ENCODE results near the gene MMP15.
"Not testable (repeated sequence)": the region's sequence is repeated elsewhere in the genome, so short reads cannot be mapped to it uniquely, and the experiment has no call there.

MMP15 gene

DNA sequence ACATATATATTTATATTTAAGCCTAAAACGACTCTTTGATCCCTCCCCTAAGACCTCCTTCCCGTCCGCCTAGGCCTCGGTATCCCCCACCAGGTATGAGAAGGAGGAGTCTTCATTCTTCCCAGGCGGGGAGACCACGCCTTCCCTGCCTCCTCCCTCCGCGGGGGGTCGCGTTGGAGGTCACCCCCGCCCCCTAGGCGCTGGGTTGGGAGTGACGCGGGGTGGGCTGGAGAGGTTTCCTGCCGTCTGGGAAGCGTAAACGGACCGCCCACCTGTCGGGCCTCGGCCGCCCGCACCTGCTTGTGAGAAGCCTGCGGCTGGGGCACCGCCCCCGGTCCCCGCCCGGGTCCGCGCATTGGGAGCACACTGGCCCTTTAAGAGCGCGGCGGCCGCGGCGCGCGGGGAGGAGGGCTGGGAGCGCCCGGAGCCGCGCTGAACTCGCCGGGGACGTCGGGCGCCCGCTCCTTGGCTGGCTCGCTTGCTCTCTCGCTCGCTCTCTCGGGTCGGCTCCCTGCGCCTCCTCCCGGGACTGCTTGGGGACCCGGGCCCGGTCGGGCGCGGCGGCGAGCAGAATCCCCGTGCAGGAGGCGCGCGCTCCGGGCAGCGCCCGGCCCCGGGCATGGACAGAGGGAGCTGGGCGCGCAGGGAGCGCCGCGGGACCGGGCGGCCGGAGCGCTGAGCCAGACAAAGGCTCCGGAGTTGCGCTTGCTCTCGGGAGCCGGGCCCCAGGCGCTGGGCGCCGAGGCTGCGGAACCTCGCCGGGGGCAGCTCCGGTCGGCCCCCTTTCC is at the start of gene MMP15:
MMP15 (plus strand) TSS at position 404 of the 788 bp plus-strand sequence. CDS start 597 bp downstream, outside the sequence.
- DNase-seq (ENCODE audit: low spot score): peak; percentile 51

DNA sequence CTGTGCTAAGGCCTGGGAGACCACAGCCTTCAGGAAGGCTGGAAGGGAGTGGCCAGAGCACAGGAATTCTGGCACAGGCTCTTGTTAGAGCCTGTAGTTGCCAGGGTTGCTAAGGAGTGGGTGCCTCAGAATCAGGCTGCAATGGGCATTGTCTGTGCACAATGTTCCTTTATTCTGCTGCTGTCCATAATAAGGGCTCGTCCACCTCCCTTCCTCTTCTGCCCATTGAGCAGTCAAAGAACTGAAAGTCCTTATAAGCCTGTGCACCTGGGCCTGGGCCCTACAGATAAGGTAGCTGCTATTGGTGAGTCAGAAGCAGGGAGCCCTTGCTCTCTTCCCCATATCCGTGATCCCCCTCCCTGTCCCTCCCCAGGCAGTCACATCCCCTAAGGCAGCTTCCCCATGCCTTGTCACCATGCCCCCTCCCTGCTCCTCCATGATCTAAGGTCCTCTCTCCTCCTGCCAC is 49.2 kb upstream of the MMP15 start:
- peak; percentile 89 for DNase-seq (ENCODE audit: low spot score)

DNA sequence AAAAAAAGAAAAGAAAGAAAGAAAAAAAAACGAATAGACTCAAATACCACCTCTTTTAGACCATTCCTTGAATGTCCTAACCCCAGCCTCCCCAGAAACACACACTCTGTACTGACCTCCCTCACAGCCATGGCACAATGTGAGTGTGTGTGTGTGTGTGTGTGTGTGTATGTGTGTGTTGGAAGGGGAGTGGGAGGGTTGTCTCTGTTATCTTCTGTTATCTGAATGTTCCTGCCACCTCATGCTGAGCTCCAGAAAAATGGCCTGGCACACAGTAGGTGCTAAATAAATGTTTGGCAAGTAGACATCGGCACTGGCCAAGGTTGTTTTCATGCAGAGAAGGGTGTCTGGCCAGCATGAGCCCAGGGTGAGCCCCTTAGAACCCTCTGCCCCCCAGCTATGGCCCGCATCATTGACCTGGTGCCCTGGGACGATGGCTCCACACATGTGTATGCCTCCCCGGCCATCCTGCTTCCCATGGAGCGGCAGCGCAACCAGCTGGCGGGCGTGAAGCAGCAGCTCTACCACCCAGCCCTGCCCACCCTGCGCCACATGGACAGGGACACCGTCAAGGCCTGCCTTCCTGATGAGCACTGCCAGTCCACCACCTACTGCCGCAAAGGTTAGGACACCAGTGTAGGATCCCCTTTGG is 48.0 kb upstream of the MMP15 start:
- no peak for DNase-seq (ENCODE audit: low spot score)

DNA sequence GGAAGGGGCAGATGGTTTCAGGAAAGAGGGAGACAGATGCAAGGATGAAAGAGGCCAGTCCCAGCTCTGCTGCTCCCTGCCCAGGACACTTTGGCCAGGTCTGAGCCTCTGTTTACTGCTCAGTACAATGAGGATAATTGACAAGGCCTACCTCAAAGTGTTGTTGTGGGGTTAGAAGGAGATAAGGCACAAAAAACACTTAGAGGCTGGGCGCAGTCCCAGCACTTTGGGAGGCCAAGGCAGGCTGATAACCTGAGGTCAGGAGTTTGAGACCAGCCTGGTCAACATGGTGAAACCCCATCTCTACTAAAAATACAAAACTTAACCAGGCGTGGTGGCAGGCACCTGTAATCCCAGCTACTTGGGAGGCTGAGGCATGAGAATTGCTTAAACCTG is 47.5 kb upstream of the MMP15 start:
- not testable (repeated sequence) for DNase-seq (ENCODE audit: low spot score)

DNA sequence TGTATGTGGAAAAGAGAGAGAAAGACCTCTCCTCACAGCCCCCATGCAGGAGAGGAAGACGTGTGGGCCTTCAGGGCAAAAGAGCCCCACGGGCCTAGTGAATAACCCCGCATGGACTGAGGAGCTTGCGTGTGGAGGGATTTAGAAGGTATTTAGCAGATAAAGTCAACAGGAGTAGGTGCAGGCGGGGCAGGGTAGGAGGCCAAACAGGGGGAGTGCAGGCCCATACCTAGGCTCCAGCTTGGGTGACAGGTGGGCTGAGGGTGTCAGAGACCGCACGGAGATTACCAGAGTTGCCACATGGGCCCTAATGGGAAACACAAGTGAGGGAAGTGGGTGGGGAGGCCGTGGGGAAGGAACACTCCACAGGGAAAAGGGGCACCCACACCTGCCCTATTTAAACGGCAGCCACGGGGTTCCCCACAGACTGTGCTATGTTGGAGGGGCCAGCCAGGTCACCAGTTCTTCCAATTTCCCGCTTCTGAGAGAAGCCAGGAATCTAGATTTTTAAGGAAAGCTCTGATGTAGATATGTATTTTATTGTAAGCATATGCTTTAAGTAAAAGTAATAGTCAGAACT is 46.5 kb upstream of the MMP15 start:
- no peak for DNase-seq (ENCODE audit: low spot score)

DNA sequence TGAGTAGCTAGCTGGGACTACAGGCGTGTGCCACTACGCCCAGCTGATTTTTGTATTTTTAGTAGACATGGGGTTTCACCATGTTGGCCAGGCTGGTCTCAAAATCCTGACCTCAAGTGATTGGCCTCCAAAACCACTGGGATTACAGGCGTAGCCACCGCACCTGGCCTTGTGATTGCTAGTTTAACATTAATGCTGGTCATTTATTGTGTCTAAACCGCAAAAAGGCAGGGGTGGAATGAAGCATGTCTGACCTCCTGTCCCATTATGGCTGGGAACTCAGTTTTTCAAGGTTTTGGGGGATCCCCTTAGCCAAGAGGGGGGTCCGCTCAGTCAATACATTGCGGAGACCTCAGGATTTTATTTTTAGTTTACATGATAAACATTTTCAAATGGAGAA is 43.9 kb upstream of the MMP15 start:
- no peak for DNase-seq (ENCODE audit: low spot score)

DNA sequence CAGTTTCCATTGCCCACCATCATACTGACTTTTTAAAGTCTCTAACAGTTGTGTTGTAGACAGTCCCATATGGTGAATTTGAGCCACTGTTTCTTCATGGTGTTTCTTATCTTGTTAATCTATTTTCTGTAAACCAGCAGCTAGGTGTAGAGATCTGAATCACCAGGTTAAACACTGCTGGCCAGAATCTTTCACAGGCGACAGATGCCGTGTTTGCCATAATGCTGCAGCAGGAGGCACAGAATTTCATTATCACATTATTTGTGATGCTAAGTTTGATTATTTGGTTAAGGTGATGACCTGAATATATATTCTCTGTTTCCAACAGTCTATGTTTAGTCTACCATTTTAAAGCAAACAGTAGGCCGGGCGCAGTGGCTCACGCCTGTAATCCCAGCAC is 43.2 kb upstream of the MMP15 start:
- DNase-seq (ENCODE audit: low spot score): no peak

DNA sequence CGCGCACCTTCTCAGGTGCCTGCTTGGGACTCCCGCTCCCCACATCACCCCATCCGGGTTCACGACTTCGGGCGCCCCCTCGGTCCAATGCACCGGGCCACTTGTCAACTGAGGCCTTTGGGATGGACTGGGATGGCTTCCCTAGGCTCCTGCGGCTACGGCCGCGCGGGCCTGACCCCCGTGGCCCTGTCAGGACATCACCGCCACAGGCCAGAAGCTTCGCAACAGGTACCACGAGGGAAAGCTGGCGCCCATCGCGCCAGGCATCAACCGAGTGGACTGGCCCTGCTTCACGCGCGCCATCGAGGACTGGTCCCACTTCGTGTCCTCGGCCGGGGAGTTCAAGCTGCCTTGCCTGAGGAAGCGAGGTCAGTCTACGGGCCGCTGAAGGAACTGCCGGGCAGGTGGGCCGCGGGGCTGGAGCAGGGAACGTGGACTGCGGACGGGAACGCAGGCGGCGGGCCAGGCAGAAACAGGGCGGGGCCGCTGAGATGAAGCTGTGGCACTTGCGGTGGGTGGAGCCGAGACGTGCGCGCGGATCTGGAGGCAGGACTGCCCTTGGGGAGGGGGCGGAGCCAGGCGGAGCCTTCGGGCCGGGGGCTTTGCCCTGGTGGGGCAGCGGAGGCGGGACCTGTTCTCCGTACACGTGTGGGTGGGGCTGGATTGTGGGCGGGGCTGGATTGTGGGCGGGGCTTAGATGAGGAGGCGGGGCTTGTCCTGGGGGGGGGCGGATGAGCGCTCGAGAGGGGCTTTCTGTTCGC is 40.9 kb upstream of the MMP15 start:
- DNase-seq (ENCODE audit: low spot score): peak; percentile 35

DNA sequence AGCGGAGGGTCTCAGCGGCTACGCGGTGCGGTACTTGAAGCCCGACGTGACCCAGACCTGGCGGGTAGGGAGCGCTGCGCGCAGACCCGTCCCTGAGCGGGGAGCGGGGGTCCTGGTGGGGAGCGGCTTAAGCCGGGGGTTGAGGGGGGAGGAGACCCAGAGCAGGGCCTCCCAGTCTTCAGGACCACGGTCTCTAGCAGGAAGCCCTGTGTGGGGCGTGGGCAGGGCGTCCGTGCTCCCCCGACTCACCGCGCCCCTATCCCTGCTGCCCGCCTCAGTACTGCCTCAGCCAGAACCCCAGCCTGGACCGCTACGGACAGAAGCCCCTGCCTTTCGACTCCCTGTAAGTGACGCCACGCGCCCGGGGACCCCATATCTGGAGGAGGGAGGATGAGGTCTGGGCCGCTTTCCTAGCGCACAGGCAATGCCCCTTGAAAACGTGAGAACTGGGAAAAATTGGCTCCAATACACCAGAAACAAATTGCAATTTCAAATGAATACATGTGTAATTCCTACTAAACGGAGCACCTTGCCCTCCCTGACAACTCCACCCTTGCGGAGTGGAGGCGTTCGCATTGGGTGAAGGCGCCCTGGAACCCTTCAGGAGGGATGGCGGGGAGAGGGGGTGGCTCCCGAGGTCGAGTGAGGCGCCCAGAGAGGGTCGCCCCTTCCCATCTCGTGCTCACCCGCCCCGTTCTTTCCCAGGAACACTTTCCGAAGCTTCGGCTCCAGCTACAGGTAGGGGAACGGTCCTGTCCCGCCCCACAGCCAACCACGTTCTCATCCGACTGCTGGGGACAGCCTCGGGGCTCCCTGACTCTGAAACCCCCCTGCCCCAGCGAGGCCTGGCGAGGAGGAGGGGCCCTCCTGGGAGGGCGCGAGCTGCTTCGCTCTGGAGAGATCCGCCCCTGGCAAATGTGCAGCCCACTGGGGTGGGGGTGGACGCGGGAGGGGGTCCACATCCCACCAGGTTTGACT is 40.1 kb upstream of the MMP15 start:
- DNase-seq (ENCODE audit: low spot score): no peak

DNA sequence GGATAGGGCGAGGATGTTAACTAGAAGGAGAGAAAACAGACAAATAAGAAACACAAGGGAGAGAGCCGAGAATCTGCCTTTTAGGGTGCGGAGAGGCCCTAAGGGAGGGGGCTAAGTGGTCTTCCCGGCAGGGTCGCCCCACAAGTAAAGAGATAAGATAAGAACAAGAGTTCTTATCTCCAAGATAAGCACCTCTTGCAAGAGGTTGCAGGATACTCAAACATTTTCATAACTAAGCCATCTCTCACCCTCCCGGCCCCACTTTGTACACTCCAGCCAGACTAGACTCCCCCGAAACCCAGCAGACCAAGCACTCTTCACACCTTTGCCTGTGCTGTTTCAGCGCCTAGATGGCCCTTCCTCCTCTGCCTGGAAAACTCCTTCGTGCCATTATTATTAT is 39.4 kb upstream of the MMP15 start:
- DNase-seq (ENCODE audit: low spot score): no peak

DNA sequence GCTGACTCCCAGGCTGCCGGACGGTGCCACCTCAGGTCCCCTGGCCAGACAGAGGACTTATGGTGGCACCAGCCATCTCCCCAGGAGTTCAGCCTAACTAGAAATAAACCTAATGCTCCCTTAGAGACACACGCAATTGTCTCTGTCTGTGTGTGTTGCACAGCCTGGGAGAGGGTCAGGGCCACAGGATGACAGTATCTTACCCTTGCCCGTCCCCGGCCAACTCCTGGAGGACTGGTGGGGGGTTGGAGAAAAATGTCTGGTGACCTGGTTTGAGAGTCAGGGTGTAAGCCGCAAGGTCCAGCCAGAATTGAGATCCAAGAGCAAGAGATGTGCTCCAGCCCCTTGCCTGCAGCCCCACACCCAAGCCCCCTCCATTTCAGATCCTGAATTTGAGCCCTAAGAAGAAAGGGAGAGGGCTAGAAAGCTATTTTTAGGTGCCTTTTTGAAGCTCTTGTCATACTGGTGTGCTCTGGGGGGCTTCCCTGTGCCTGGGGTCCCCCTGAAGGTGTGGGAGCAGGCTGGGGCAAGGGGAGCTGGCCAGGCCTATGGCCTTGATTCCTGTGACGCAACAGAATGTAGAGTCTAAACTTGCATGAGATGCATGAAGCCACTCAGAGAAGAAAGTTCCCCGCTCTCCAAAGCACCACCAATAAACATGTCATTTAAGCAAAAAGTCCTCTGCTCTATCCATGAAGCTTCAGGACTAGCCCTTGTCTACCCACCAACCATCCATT is 37.9 kb upstream of the MMP15 start:
- DNase-seq (ENCODE audit: low spot score): no peak

DNA sequence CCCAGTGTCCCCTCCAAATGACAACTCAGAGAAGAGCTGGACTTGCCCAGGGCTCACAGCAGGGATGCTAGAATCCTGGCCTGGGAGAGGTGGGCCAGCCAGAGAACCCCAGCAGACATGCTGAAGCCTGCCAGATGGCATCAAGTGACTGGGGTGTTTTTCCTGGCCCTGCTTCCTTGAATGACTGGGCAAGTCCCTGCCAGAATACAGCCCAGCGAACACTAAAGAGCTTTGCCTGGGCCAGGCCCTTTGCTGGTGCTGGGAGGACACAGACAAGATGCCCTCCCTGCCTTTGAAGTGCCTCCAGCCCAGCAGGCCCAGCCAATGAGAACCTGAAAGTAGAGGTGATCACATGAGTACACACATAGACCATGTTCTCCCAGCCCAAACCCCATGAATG is 36.6 kb upstream of the MMP15 start:
- DNase-seq (ENCODE audit: low spot score): peak; percentile 15

DNA sequence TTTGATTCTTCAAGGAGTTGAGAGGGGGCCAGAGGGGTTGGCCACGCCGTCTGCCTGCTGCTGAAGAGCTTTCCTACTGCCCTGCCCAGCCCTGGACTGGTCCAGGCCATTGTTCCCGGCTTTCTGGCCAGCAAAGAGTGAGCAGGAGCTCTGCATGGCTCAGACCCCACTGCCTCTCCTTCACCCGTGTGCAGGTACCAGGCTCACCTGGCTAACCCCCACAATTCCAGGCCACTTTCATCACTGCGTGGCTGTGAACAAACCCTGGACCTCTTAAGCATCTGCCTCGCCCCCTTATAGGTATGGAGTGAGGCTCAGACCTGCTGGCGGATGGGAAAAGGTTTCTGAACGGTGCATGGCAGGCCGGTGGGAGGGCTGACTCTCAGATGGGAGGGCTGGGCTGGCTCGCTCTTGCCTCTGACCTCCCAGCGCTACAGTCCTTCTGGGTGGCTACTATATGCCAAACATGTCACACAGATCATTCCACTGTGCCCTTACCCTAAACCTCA is 33.9 kb upstream of the MMP15 start:
- no peak for DNase-seq (ENCODE audit: low spot score)

DNA sequence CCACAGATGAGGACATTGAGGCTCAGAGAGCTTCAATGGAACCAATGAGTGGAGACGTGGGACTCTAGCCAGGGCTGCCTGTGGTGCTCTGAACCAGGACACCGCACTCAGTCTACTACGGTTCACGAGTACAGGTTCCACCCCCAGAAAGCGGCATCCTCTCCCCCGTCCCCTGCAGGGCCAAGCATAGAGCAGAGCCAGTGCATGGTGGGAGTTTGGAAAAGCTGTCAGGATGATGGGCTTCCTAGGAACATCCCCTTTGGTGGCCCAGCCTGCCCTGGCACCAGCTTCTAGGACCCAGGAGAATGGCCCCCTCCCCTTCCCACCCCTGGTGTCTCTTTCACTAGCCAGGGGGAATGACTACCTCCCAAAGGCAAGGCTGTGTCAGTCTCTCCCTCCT is 33.5 kb upstream of the MMP15 start:
- DNase-seq (ENCODE audit: low spot score): no peak

DNA sequence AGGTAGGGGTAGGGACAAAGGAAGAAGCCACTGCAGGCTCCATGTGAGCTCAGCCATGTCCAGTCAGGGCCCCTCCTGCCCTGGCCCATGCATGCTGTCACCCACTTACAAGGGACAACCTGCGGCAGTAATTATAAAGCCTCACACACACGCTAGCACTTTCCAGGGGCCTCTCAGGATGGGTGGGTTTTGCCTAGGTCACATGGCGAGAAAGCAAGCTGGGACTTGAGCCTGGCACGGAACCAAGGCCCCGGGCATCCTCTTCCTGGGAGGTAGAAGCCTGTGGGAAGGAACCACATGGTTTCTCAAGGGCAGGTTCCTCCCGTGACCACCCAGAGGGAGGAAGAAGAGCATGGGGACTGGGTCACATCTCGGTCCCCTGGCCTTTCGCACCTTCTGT is 32.1 kb upstream of the MMP15 start:
- DNase-seq (ENCODE audit: low spot score): no peak

DNA sequence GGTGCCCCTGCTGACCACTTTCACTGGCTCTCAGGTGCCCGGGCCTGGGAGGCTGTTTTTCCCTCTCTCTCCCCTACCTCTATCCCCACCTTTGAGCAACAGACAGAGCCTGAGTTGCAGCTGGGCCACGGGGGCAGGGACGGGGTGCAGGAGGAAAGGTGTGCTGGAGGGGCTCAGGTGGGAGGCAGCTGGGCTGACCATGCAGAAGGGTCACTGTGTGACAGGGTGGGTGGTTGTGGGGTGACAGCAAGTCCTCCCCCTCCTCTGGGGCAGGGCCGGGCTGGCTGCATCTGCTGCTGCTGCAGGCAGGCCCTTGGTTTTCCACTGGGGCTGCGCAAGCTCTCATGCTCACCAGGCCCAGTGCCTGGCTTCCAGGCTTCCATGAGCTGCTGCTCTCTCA is 31.7 kb upstream of the MMP15 start:
- no peak for DNase-seq (ENCODE audit: low spot score)

DNA sequence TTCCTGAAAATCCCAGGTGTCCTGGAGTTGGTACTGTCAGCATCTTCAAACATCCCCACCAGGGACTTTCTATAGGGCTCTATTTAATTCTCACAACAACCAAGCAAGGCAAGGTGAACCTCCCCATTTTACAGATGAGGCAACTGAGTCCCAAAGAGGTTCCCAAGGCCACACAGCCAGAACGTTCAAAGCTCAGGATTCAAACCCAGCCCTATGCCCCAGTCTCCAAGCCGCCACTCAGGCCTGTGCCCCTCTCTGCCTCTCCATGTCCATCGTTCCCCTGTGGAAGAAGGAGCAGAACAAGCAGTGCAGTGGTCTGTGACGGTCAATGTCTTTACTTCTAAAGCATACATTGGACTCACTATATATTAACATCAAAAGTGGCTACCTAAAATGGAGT is 31.2 kb upstream of the MMP15 start:
- DNase-seq (ENCODE audit: low spot score): no peak

DNA sequence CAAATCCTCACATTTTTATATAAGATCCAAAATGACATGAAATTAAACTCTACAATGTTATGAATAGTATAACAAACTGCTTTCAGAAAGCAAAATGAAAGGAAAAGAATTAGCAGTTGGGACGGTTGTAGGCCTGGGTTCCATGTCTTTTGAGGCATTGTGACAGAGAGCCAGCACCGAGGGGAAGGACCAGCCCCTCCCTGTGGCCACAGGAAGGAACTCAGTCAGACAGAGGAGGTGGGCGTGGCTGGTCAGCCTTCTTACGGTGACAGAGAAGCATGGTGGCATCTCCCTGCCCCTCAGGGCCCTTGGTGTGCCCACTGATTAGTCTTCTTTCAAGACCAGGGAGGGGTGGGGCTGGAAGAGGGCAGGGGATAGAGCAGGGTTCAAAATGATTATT is 30.8 kb upstream of the MMP15 start:
- no peak for DNase-seq (ENCODE audit: low spot score)

DNA sequence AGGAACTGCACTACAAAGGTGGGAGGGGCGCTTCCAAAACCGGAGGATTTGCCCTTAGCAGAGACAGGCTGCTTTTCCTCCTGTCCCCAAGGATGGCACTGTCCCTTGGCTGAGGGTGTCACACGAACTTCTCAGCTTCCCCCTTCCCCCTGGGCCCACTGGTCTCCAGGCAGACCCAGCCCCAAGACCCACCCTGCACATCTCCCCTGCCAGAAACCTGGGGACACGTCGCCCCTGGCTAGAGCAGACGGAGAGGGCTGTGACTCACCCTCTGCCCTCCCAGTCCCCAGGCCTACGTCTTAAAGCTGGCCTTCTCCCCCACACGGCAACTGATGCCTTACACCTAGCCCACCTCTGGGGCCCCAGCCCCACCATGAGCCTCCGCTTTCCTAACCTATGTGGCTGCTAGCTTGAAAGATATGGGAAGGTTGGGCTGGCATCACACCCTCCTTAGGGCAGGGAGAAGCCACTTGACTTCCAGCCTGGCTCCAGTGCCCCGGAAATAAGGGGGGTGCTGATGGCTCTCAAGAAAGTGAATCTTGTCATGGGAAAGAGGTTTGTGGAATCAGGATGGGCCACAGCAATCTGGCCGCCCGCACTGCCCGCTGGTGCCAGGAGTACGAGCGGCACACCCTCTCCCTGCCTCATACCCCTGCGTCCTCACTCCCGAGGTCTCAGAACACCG is 29.7 kb upstream of the MMP15 start:
- DNase-seq (ENCODE audit: low spot score): no peak
